Ammon's horn (tissue), 1 donor: ENCODE data around the gene SEZ6L.
A peak's percentile ranks its signal among the peaks of the same experiment; 100 is the strongest.

Experiments
- DNase-seq: peaks from one replicate; pipeline ENCODE4 v3.0.0-alpha.2; 2016; ENCODE audit warnings: low spot score

The SEZ6L gene

GRCh38 chr22:26428515-26429457 lies 259.5 kb downstream of the SEZ6L start, which contains the start of gene ASPHD2:
Gene ASPHD2, plus strand, starts transcription at chr22:26429260. Its CDS starts 4,356 bp downstream, at chr22:26433616.
- DNase-seq = peak; percentile 71

- DNase-seq = no peak
These were observed 260.4 kb downstream of the SEZ6L start for GRCh38 chr22:26429458-26430286.

GRCh38 chr22:26430600-26430999 lies 261.3 kb downstream of the SEZ6L start:
- no peak for DNase-seq

DNA sequence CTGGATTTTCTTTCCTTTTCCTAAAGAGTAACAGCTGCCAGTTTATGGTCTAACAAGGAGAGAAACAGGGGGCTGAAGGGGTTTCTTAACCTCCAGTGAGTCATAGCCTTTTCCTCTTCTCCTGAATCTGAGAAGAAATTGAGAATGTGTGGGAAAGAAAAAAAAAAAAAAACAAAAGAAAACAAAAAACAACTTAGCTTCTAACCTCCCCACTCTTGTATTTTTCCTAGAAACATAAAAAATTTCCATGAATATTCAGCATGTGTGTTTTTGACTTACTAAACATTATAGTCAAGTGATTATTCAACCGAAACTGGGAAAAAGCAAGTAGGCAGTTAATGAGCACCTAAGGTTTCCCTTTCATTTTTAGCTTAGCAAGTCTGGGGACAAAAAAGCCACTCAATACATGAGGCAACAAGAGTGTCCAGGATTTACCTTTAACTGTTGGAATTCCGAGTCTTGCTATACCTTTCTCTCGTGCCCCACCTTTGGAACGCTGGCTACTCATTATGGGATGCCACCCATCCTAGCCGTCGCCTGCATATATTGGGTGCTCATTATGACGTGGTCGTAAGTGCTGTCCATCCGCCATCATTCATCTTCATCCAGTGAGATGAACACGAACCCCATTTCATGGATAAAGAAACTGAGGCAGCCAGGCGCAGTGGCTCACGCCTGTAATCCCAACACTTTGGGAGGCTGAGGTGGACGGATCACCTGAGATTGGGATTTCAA lies 262.2 kb downstream of the SEZ6L start:
- no peak for DNase-seq

DNA sequence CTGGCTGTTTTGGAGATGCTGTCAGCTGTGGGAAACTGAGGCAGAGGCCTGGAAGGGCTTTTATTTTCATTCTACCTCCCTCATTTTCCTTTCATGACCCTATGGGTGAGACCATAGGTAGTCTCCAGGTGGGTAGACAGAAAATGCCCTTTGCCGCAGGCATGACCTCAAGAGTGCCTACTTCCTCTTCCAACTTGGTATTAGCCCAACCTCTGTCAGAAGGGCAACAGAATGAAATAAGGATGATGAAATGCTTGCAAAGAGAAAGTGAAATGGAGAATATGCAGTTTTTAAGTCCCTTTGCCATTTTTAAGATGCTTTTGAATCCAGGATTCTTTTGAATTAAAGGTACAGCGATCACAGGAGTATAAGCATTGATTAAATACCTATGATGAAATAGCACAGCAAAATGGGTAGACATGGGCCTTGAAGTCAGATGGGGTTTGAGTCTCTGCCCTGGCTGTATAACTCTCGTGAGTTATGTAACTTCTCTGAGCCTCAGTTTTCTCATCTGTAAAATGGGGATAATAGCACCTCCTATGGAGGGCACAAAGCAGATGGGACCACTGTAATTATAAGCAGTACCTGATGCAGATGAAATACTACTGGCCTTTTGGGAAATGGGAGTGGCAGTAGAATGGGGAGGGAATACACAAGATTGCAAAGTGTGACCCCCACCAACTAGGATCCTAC lies 263.5 kb downstream of the SEZ6L start:
- no peak for DNase-seq
